HepG2 (cell line): Measurements from ENCODE around the gene ADGRG6. TPM values are rescaled to one million over a fixed set of nuclear protein-coding genes. Genes with fewer than 3 reads are reported as not detected.

Source experiments
- PHF5A ChIP-seq: IDR thresholded peaks from one replicate; pipeline ENCODE4 v1.6.1; 2018; ENCODE audit warnings: low read depth, missing genetic modification reagents; ENCODE audit not compliant: unreplicated experiment
- PHF8 ChIP-seq: sonication (generic); formaldehyde crosslinking; IDR thresholded peaks from 2 replicates; pipeline ENCODE4 v1.5.0; 2020; ENCODE audit warnings: missing genetic modification reagents
- SMAD3 ChIP-seq: sonication (generic); formaldehyde crosslinking; IDR thresholded peaks from 2 replicates; pipeline ENCODE4 v1.4.0; 2020; ENCODE audit warnings: missing genetic modification reagents
- ZFY ChIP-seq: sonication (generic); formaldehyde crosslinking; IDR thresholded peaks from 2 replicates; pipeline ENCODE4 v1.4.0; 2020; ENCODE audit warnings: missing genetic modification reagents
- ZNF251 ChIP-seq: sonication (generic); formaldehyde crosslinking; IDR thresholded peaks from 2 replicates; pipeline ENCODE4 v1.9.0; 2021; ENCODE audit warnings: mild to moderate bottlenecking, missing genetic modification reagents
- polyA plus RNA-seq, 8 experiments: library from polyadenylated mRNA; depleted of rRNA in 3 of 8; stranded (reverse) in 7 of 8; unstranded in 1 of 8; fragments of >200 nt; fragmentation: Illumina TruSeq in 4 of 8; extraction: Trizol in 4 of 8; gene quantifications; 2 replicates each; pipeline versions ENCODE4 v1.2.1 to v1.2.3, GENCODE V29; 2011 to 2016; ENCODE audit warnings: low read depth in 4 of 8, missing spikeins in 1 of 8, mixed read lengths in 1 of 8; ENCODE audit not compliant: insufficient read depth in 1 of 8
- total RNA-seq, 5 experiments: library from RNA; depleted of rRNA; stranded (reverse); fragments of >200 nt; fragmentation: Illumina TruSeq; extraction: Trizol; gene quantifications; 2 replicates each; pipeline ENCODE4 v1.2.3, GENCODE V29; 2016; ENCODE audit warnings: low read depth in 1 of 5
- TF ChIP-seq, protein P1 (sequence below): sonication (generic); formaldehyde crosslinking; IDR thresholded peaks from 2 replicates; pipeline ENCODE4 v1.4.0; 2020; ENCODE audit warnings: mild to moderate bottlenecking, missing genetic modification reagents
- TF ChIP-seq, protein P2 (sequence below), 2 experiments: fragments of 450-650 bp in 1 of 2; sonication (generic) in 1 of 2; formaldehyde crosslinking in 1 of 2; IDR thresholded peaks; 2 replicates each; pipeline versions ENCODE4 v1.6.1 to v1.8.0; 2016 to 2022; ENCODE audit warnings: antibody characterized with exemption in 1 of 2, mild to moderate bottlenecking in 1 of 2, missing genetic modification reagents in 1 of 2
- TF ChIP-seq, protein P3 (sequence below): sonication (generic); formaldehyde crosslinking; IDR thresholded peaks from 2 replicates; pipeline ENCODE4 v1.4.0; 2020; ENCODE audit warnings: missing genetic modification reagents, borderline replicate concordance

ADGRG6 gene
- total and polyA plus RNA-seq, 2 of the 13 experiments (the other 11 are each of a cell fraction or from before 2014, with no cell fraction given) = 129 to 249 TPM

DNA sequence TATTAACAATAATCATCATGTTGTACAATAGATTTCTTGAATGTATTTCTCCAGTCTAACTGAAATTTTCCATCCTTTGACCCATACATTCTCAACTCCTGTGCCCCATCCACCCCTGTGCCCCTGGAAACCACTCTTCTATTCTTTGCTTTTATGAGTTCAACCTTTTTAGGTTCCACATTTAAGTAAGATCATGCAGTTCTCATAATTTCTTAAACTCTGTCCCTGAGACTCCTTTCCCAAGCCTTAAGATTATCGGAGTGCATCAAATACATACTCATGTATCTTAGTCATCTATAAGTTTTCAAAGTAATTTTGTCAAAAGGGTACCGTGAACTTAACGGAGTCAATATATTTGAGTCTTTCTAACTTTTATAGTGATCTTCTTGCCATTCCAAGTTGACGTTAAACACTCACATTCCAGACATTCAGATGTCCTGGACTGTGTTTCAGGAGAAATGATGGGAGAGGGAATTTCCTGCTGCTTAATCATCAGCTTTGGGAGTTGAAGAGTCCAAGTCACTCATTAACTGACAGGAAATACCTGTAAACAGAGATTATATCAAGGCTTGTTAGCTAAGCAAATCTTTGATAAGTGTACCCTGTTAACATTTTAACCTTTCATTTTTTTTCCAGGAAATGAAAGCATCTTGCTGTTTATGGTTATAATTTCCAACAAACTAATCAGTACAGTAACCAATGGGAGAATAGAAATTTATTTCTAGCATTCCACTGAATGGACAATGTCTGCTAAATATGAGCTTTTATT lies 73.3 kb downstream of the ADGRG6 start (continued):
- TF ChIP-seq, protein P1, sequence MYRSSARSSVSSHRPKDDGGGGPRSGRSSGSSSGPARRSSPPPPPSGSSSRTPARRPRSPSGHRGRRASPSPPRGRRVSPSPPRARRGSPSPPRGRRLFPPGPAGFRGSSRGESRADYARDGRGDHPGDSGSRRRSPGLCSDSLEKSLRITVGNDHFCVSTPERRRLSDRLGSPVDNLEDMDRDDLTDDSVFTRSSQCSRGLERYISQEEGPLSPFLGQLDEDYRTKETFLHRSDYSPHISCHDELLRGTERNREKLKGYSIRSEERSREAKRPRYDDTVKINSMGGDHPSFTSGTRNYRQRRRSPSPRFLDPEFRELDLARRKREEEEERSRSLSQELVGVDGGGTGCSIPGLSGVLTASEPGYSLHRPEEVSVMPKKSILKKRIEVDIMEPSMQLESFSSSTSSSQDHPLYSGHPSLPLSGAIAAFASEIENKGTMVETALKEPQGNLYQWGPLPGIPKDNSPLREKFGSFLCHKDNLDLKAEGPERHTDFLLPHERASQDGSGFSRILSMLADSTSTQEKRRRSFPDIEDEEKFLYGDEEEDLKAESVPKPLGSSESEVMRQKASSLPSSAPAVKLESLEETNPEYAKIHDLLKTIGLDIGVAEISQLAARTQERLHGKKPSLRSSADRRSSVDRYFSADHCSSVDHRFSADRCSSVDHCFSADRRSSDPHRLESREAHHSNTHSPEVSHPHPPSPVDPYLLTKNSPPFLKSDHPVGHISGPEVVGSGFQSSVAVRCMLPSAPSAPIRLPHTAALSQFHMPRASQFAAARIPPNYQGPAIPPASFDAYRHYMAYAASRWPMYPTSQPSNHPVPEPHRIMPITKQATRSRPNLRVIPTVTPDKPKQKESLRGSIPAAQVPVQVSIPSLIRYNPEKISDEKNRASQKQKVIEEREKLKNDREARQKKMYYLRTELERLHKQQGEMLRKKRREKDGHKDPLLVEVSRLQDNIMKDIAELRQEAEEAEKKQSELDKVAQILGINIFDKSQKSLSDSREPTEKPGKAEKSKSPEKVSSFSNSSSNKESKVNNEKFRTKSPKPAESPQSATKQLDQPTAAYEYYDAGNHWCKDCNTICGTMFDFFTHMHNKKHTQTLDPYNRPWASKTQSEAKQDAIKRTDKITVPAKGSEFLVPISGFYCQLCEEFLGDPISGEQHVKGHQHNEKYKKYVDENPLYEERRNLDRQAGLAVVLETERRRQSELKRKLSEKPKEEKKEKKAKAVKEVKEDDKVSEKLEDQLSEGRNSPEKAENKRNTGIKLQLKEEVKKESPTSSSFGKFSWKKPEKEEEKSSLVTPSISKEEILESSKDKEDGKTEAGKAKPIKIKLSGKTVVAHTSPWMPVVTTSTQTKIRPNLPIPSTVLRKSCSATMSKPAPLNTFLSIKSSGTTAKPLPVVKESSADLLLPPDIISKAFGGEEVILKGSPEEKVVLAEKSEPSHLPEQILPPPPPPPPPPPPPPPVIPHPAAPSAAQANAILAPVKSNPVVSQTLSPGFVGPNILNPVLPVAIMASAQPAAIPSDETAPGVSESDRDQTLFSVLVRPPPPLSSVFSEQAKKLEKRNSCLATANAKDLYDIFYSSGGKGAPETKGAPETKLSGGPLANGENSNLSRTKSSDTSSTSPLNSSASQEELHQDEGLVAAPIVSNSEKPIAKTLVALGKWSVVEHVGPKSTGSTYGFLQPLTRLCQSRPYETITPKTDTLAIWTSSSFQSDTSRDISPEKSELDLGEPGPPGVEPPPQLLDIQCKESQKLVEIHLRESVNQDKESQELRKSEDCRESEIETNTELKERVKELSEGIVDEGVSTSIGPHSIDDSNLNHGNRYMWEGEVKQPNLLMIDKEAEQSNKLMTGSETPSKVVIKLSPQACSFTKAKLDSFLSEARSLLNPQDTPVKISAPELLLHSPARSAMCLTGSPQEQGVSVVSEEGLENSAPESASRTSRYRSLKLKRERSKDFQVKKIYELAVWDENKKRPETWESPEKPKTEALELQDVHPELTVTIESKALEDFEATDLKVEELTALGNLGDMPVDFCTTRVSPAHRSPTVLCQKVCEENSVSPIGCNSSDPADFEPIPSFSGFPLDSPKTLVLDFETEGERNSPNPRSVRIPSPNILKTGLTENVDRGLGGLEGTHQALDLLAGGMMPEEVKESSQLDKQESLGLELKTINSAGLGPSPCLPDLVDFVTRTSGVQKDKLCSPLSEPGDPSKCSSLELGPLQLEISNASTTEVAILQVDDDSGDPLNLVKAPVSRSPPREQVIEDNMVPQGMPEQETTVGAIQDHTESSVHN = no peak
- no peak for TF ChIP-seq ZNF251 (CRISPR knock-in tag)
- TF ChIP-seq PHF5A = no peak
- TF ChIP-seq, protein P2, sequence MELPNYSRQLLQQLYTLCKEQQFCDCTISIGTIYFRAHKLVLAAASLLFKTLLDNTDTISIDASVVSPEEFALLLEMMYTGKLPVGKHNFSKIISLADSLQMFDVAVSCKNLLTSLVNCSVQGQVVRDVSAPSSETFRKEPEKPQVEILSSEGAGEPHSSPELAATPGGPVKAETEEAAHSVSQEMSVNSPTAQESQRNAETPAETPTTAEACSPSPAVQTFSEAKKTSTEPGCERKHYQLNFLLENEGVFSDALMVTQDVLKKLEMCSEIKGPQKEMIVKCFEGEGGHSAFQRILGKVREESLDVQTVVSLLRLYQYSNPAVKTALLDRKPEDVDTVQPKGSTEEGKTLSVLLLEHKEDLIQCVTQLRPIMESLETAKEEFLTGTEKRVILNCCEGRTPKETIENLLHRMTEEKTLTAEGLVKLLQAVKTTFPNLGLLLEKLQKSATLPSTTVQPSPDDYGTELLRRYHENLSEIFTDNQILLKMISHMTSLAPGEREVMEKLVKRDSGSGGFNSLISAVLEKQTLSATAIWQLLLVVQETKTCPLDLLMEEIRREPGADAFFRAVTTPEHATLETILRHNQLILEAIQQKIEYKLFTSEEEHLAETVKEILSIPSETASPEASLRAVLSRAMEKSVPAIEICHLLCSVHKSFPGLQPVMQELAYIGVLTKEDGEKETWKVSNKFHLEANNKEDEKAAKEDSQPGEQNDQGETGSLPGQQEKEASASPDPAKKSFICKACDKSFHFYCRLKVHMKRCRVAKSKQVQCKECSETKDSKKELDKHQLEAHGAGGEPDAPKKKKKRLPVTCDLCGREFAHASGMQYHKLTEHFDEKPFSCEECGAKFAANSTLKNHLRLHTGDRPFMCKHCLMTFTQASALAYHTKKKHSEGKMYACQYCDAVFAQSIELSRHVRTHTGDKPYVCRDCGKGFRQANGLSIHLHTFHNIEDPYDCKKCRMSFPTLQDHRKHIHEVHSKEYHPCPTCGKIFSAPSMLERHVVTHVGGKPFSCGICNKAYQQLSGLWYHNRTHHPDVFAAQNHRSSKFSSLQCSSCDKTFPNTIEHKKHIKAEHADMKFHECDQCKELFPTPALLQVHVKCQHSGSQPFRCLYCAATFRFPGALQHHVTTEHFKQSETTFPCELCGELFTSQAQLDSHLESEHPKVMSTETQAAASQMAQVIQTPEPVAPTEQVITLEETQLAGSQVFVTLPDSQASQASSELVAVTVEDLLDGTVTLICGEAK (IDR thresholded peaks at IDR 0.05) = no peak
- TF ChIP-seq, protein P2 (CRISPR knock-in tag; IDR thresholded peaks at IDR 0.05) = no peak; the same call in 1 of the 2 replicates
- TF ChIP-seq PHF8 (CRISPR knock-in tag) = no peak
- no peak for TF ChIP-seq ZFY (CRISPR knock-in tag)
- TF ChIP-seq, protein P3, sequence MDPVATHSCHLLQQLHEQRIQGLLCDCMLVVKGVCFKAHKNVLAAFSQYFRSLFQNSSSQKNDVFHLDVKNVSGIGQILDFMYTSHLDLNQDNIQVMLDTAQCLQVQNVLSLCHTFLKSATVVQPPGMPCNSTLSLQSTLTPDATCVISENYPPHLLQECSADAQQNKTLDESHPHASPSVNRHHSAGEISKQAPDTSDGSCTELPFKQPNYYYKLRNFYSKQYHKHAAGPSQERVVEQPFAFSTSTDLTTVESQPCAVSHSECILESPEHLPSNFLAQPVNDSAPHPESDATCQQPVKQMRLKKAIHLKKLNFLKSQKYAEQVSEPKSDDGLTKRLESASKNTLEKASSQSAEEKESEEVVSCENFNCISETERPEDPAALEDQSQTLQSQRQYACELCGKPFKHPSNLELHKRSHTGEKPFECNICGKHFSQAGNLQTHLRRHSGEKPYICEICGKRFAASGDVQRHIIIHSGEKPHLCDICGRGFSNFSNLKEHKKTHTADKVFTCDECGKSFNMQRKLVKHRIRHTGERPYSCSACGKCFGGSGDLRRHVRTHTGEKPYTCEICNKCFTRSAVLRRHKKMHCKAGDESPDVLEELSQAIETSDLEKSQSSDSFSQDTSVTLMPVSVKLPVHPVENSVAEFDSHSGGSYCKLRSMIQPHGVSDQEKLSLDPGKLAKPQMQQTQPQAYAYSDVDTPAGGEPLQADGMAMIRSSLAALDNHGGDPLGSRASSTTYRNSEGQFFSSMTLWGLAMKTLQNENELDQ (CRISPR knock-in tag) = no peak
- TF ChIP-seq SMAD3 (CRISPR knock-in tag) = peak; percentile 97
